GM18909 (cell line): ENCODE measurements around the gene ESR1.
"Not testable (repeated sequence)": the region's sequence is repeated elsewhere in the genome, so short reads cannot be mapped to it uniquely, and the experiment has no call there.

Experiments used
- ATAC-seq: cut with Tn5 transposase; IDR thresholded peaks from one replicate; pipeline ENCODE4 v1.9.1; 2021; ENCODE audit warnings: mild to moderate bottlenecking; ENCODE audit not compliant: unreplicated experiment, poor library complexity

The ESR1 gene

DNA sequence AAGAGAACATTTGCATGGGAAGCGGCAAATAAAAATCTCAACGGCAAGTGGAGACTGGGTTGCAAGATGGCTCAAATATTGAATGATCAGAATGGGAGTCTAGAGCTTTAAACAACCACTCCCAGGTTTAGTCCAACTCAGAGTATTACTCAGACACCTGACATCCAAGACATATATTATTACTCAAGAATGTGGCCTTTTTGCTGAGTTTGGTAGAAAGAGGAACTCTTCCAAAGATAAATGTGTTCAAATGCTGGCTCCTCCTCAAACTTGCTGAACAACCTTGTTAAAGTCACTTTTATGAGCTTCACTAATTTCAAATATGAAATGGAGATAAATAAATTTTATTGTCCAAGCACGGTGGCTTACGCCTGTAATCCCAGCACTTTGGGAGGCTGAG, 77.8 kb downstream of the ESR1 start:
- no peak for ATAC-seq

DNA sequence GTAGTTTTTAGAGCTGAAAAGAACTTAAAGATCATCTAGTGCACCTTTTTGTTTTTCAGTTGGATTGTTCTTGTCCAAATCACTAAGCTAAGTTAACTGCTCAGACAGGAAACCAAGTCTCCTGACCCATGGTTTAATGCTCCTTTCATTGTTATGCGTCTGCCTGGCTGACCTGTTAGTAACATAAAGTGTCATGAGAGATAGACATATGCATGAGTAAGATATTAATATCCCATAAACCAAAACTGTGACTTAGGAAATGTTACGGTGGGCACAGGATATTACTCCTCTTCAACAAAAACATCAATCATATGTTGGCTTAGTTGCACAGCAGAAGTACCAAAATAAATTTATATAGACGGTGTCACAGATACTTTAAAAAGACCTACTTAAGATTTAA, 84.0 kb downstream of the ESR1 start:
- no peak for ATAC-seq

DNA sequence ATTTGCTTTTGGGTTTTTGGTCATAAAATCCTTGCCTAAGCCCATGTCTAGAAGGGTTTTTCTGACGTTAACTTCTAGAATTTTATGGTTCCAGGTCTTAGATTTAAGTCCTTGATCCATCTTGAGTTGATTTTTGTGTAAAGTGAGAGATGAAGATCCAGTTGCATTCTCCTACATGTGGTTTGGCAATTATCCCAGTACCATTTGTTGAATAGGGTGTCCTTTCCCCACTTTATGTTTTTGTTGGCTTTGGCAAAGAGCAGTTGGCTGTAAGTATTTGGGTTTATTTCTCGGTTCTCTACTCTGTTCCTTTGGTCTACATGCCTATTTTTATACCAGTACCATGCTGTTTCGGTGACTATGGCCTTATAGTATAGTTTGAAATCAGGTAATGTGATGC, 86.9 kb downstream of the ESR1 start:
- not testable (repeated sequence) for ATAC-seq

DNA sequence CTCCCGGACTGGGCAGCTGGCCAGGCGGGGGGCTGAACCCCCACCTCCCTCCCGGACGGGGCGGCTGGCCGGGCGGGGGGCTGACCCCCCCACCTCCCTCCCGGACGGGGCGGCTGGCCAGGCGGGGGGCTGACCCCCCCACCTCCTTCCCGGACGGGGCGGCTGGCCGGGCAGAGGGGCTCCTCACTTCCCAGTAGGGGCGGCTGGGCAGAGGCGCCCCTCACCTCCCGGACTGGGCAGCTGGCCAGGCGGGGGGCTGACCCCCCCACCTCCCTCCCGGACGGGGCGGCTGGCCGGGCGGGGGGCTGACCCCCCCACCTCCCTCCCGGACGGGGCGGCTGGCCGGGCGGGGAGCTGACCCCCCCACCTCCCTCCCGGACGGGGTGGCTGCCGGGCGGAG, 91.7 kb downstream of the ESR1 start:
- ATAC-seq = not testable (repeated sequence)

GRCh38 chr6:151899796-151900195, 92.3 kb downstream of the ESR1 start:
- not testable (repeated sequence) for ATAC-seq

DNA sequence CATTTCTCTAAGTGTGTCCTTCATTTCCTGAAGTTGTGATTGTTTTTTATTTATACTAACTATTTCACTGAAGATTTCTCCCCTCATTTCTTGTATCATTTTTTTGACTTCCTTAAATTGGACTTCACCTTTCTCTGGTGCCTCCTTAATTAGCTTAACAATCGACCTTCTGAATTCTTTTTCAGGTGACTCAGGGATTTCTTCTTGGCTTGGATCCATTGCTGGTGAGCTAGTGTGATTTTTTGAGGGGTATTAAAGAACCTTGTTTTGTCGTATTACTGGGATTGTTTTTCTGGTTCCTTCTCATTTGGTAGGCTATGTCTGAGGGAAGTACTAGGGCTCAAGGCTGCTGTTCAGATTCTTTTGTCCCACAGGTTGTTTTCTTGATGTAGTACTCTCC, 92.8 kb downstream of the ESR1 start:
- ATAC-seq = no peak

- ATAC-seq = no peak
Observed at GRCh38 chr6:151901009-151901411, 93.5 kb downstream of the ESR1 start.

- no peak for ATAC-seq
Observed at GRCh38 chr6:151904631-151905030, 97.1 kb downstream of the ESR1 start.

GRCh38 chr6:151905072-151905471, 97.6 kb downstream of the ESR1 start:
- no peak for ATAC-seq

DNA sequence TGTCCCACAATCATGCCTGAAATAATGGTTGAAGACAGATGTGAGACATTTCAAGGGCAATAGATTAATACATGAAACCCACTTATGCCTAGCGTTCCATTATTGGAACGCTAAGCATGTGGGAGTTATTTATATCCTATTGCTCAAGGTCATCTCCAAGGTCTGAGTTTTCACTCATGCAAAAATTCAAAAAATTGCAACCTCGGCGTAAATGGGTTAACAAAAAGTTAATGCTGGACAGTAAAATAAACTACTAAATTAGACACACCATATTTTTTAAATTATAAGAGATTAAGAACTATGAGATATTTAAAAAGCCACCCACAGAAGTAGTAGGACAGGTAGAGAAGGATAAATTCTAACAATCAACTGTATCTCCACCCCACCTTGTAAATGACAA, 98.4 kb downstream of the ESR1 start:
- no peak for ATAC-seq

DNA sequence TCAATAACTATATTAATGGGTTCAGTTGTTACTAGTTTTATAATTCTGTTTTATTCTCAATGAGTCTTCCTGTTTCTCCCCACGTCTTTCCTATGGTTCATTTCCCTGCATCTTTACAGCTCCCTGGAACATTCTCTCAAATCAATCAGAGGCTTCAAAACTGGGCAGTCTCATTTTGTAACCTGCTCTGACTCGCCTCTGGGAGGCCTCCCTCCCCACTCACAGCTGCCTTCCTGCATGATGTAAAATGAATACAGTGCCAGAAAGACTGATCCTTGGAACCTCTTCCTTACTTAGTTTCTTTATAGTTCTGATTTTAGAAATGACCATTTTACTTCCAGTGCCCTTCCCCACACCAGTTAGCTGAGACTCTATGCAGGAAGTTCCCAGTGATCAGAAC, 103.9 kb downstream of the ESR1 start:
- no peak for ATAC-seq

DNA sequence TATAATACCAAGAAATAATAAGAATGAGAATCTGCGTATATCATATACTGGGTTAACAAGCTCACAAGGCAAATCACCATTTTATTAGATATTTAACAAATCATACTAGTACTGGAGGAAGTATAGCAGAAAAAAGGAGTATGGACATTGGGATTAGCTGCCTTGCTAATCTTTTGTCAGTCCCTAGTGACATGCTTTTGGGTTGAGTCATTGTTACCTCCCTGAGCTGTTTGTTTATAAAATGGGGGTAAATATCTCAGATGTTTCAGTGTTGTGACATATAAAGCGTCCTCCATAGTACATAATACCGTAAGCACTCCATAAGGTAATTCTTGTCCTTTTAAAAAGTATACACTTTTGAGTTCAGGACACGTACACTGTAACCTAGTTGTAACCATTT, 107.0 kb downstream of the ESR1 start:
- no peak for ATAC-seq

DNA sequence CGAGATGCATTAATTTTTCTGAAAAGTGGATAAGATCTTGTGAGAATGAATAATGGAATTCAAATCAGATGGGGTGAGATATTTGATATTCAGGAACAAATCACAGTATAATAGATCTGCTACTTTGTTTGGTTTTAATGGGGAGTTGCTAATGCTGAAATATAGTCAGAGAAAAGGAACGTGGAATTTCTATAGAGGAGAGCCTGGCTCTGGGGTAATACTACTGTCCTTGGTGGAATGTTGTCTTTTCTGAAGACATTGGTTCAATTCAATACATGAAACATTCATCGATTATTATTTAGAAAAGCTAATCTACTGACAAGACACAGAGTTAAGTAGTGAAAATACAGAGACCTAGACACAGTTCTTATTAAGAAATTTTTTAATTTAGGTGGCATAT, 108.6 kb downstream of the ESR1 start:
- no peak for ATAC-seq

GRCh38 chr6:151916680-151917164, 109.2 kb downstream of the ESR1 start:
- ATAC-seq = no peak

- no peak for ATAC-seq
Observed at GRCh38 chr6:151917531-151918329, 110.2 kb downstream of the ESR1 start.

DNA sequence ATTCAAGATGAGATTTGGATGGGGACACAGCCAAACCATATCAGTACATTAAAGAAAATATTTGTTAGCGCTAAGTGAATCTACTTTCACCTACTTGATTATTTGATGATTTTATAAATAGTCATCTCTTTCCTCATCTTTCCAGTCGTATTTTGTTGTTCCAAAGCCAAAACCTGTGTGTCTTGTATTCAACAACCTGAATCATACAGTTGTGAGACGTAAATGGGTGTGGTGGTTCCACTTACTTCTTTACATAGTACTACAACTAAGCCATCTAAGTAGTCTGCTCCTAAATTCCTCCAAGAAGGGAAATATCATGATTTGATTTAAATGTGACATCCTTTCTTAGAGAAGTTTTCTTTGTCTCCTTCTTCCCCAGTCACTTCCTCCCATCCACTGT, 132.8 kb downstream of the ESR1 start:
- ATAC-seq = no peak

GRCh38 chr6:151948002-151948743, 140.7 kb downstream of the ESR1 start:
- no peak for ATAC-seq

- no peak for ATAC-seq
Observed at GRCh38 chr6:151958332-151958731, 150.8 kb downstream of the ESR1 start.

DNA sequence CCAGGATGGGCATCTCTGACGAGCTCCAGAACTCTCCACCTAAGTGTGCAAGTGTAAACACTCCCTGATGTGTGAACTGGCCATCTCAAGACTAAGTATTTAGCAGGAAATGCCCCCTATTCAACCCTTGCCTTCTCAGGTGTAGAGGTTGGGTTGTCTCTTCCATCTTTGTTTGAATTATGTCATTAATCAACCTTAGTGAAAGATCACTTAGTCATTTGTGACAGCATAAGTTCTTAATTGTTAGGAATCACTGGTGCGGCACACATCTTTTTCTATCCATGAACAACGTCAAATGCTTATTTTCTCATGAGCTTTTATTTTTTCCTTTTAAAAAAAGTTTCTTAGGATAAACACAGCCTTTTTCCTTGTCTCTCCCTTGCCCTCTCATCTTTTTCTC, 151.6 kb downstream of the ESR1 start:
- no peak for ATAC-seq

- ATAC-seq = no peak
Observed at GRCh38 chr6:151961809-151962208, 154.3 kb downstream of the ESR1 start.

GRCh38 chr6:151962246-151962846, 154.9 kb downstream of the ESR1 start:
- no peak for ATAC-seq
